Measurements from ENCODE around the gene PRDM16. TPM values are rescaled to one million over a fixed set of nuclear protein-coding genes. Genes with fewer than 3 reads are reported as not detected.

The PRDM16 gene
- total RNA-seq, 1 experiment from 2014 or later = 0.09 TPM

DNA sequence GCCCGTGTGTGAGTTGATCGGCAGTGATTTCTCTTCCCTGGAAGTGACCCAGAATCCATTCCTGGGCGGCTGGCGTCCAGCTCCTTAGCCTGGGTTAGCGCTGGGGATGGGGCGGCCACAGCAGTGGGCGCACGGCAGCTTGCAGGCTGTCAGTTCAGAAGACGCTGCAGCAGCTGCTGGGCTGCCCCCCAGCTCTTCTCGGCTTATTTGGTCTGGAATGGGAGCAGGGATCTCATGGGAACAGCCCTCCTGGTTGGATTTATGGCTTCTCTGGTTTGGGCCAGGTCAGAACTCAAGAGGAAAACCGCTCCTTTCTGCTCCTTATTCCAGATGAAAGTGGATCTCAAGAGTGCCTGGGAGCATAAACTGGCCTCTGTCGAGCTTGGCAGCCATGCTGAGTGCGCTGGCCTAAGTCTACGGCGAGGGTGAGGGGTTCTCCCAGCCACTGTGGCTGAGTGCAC, 148.2 kb downstream of the PRDM16 start:
- no peak for DNase-seq
- CTCF ChIA-PET = no interaction called here
- no peaks in the 10 kb centered on the region for H3K4me1 Mint-ChIP-seq (ENCODE audit: low read depth, unreplicated experiment)
- no TSS peak for BruUV-seq (replicated peaks)
- no peaks in the 10 kb centered on the region for H3K36me3 Mint-ChIP-seq (ENCODE audit: insufficient read depth, unreplicated experiment)
- H3K27ac Mint-ChIP-seq (ENCODE audit: unreplicated experiment) = no peak overlapping the region
- peaks cover 79% of the 10 kb centered on the region for H3K27me3 Mint-ChIP-seq (ENCODE audit: unreplicated experiment)
- TF ChIP-seq, protein P1, sequence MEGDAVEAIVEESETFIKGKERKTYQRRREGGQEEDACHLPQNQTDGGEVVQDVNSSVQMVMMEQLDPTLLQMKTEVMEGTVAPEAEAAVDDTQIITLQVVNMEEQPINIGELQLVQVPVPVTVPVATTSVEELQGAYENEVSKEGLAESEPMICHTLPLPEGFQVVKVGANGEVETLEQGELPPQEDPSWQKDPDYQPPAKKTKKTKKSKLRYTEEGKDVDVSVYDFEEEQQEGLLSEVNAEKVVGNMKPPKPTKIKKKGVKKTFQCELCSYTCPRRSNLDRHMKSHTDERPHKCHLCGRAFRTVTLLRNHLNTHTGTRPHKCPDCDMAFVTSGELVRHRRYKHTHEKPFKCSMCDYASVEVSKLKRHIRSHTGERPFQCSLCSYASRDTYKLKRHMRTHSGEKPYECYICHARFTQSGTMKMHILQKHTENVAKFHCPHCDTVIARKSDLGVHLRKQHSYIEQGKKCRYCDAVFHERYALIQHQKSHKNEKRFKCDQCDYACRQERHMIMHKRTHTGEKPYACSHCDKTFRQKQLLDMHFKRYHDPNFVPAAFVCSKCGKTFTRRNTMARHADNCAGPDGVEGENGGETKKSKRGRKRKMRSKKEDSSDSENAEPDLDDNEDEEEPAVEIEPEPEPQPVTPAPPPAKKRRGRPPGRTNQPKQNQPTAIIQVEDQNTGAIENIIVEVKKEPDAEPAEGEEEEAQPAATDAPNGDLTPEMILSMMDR (IDR thresholded peaks at IDR 0.05; ENCODE audit: unreplicated experiment) = no peak
- no peak overlapping the region for H3K4me3 Mint-ChIP-seq (ENCODE audit: low read depth, unreplicated experiment)
- no peaks in the 10 kb centered on the region for H3K9me3 Mint-ChIP-seq (ENCODE audit: low read depth, unreplicated experiment)
- intact Hi-C loops (cut with micrococcal nuclease; ENCODE audit: unreplicated experiment) = no loop called here

DNA sequence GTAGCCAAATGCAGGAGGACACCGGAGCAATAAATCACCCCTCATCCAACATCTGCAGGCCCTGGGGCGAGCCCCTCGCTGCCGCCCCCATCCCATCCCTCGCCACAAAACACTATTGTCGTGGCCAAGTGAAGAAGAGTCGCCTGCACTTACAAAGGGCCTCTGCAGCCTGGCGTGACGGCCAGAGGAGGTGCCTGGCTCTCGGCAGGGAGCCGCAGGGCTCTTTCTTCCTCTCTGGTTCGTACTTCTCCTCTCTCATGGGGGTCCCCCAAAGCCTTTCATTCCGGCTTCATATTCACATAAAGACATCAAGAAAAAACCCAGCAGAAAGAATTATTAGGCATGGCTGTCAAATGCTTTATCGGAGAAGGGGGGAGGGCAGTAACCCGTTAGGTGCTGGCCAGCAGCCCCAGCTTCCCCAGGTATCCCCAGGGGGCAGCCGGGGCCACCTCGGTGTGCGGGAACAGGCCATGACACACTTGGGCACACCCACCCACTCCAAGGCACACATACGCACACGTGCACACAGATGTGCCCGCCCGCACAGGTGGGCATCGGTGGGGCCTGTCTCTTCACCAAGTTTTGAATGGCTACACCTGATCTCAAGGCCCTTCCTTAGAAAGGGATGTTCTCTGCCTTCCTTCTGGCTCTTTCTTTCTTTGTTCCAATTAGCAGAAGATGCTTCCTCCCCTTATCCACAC, 149.1 kb downstream of the PRDM16 start:
- no TSS peak for BruUV-seq (replicated peaks)
- CTCF ChIA-PET = no interaction called here
- H3K36me3 Mint-ChIP-seq (ENCODE audit: insufficient read depth, unreplicated experiment) = no peaks in the 10 kb centered on the region

DNA sequence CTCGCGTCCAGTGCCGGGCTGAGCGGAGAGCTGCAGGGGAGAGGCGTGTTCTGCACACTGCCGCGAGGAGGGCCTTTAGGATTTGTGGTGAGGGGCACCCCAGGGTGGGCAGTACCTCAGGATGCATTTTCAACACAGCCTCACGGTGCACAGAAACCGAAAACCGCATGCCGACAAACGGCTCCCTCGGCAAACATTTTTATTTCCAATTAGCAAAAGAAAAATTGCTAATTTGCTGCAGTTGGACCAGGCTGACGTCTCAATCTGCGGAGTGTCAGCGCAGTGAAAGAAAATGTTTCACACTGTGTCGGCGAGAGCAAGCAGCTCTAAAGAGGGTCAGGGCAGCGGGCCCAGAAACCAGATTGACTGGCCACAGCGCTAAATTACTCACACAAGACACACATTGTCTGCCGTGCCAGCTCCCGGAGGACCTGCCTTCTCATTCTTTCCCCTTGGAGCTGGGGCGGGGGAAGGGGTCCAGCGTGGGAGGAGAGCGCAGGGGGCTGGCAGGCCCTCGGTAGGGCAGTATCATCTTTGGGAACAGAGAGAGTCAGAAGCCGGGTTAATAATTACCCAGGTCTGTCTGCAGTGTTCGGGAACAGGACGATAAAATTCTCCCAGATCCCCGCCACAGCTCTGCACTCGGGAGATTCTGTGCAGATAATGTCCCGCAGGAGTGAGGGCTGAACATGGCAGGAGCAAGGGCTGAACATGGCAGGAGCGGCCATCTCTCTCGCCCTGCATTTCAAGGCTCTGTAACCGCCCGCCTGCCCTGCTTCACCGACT, 150.2 kb downstream of the PRDM16 start:
- intact Hi-C loops (cut with micrococcal nuclease; ENCODE audit: unreplicated experiment) = no loop called here
- Mint-ChIP-seq H3K4me3 (ENCODE audit: low read depth, unreplicated experiment) (no peak overlapping the region), H3K27me3 (ENCODE audit: unreplicated experiment) (peaks cover 76% of the 10 kb centered on the region), H3K9me3 (ENCODE audit: low read depth, unreplicated experiment) (no peaks in the 10 kb centered on the region), H3K36me3 (ENCODE audit: insufficient read depth, unreplicated experiment) (no peaks in the 10 kb centered on the region), H3K4me1 (ENCODE audit: low read depth, unreplicated experiment) (no peaks in the 10 kb centered on the region), H3K27ac (ENCODE audit: unreplicated experiment) (no peak overlapping the region)
- TF ChIP-seq, protein P1 (IDR thresholded peaks at IDR 0.05; ENCODE audit: unreplicated experiment) = no peak
- no TSS peak for BruUV-seq (replicated peaks)
- CTCF ChIA-PET = no interaction called here
- peak; percentile 27 for DNase-seq

More for the DNA sequence above, 149.1 kb downstream of the PRDM16 start:
- Mint-ChIP-seq H3K27me3 (ENCODE audit: unreplicated experiment) (peaks cover 75% of the 10 kb centered on the region), H3K4me1 (ENCODE audit: low read depth, unreplicated experiment) (no peaks in the 10 kb centered on the region), H3K27ac (ENCODE audit: unreplicated experiment) (no peak overlapping the region), H3K4me3 (ENCODE audit: low read depth, unreplicated experiment) (no peak overlapping the region), H3K9me3 (ENCODE audit: low read depth, unreplicated experiment) (no peaks in the 10 kb centered on the region)
- DNase-seq = no peak
- intact Hi-C loops (cut with micrococcal nuclease; ENCODE audit: unreplicated experiment) = no loop called here
- TF ChIP-seq, protein P1 (IDR thresholded peaks at IDR 0.05; ENCODE audit: unreplicated experiment) = no peak

DNA sequence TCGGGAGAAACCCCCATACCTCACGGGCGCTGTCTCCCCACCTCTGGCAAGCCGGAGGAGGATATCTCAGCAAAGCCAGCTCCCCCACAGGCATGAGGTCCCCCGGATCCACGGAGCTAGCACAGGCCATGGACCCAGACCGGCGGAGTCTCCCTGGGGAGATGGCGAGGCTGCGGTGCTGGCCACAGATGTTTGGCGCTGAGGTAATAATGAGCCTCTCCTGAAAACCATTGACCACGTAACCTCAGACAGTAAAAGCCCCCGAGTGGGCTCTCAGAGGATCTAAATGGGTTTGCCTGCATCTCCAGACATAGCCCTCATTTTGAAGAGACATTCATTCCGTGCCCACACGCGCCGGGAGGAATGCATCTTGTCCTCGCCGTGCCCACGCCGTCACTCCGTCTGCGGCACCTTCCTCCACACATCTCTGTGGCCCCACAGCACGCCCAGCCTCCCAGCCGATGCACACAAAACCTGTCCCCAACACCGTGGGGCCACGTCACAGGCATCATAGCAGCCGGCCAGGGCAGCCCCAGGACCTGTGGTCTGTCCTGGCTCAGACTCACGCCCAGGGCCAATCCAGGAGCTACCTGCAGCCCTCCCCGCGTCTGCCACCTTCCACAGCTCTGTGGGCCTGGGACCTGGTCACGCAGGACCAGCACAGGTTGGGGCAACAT, 150.9 kb downstream of the PRDM16 start:
- DNase-seq = no peak
- Mint-ChIP-seq H3K36me3 (ENCODE audit: insufficient read depth, unreplicated experiment) (no peaks in the 10 kb centered on the region), H3K4me1 (ENCODE audit: low read depth, unreplicated experiment) (no peaks in the 10 kb centered on the region), H3K9me3 (ENCODE audit: low read depth, unreplicated experiment) (no peaks in the 10 kb centered on the region), H3K4me3 (ENCODE audit: low read depth, unreplicated experiment) (no peak overlapping the region), H3K27ac (ENCODE audit: unreplicated experiment) (no peak overlapping the region), H3K27me3 (ENCODE audit: unreplicated experiment) (peaks cover 76% of the 10 kb centered on the region)
- TF ChIP-seq, protein P1 (IDR thresholded peaks at IDR 0.05; ENCODE audit: unreplicated experiment) = no peak
- no TSS peak for BruUV-seq (replicated peaks)
- intact Hi-C loops (cut with micrococcal nuclease; ENCODE audit: unreplicated experiment) = no loop called here
- CTCF ChIA-PET = no interaction called here
